Activated CD4-positive, alpha-beta T cell treated with anti-CD3 and anti-CD28 coated beads, Interleukin-2, amount 10 ng/mL, durations not matched to agents 24 days and 14 days (primary cell): Measurements from ENCODE around the gene GP9. TPM values are rescaled to one million over a fixed set of nuclear protein-coding genes. Genes with fewer than 3 reads are reported as not detected.

Experiments
- DNase-seq: peaks from one replicate; pipeline ENCODE4 v3.0.0; 2022
- H3K27ac Mint-ChIP-seq: one replicate; pipeline ENCODE4 v1.8.0; 2022; ENCODE audit warnings: mild to moderate bottlenecking, mixed read lengths
- H3K27me3 Mint-ChIP-seq: one replicate; pipeline ENCODE4 v1.8.0; 2022; ENCODE audit warnings: mixed read lengths
- H3K36me3 Mint-ChIP-seq: one replicate; pipeline ENCODE4 v1.8.0; 2022; ENCODE audit warnings: low read depth, mild to moderate bottlenecking, mixed read lengths
- H3K4me1 Mint-ChIP-seq: one replicate; pipeline ENCODE4 v1.8.0; 2021; ENCODE audit warnings: mixed read lengths
- H3K4me3 Mint-ChIP-seq: one replicate; pipeline ENCODE4 v1.8.0; 2022; ENCODE audit warnings: mild to moderate bottlenecking, moderate library complexity, mixed read lengths
- H3K9me3 Mint-ChIP-seq: one replicate; pipeline ENCODE4 v1.8.0; 2021; ENCODE audit warnings: mixed read lengths
- intact Hi-C: fragments of 100-400 bp; cut with micrococcal nuclease; formaldehyde crosslinking; loops from one replicate; pipeline ENCODE4 v1.15.1; 2023
- total RNA-seq: library from RNA; stranded (reverse); gene quantifications from 2 replicates; pipeline ENCODE4 v1.2.3, GENCODE V29; 2022

The GP9 gene
- total RNA-seq, 1 donor from 2014 or later, result not detected

GRCh38 chr3:129034642-129035041 is 25.9 kb upstream of the GP9 start:
- H3K27ac Mint-ChIP-seq, result no peak overlapping the region
- intact Hi-C loops, result no loop called here
- no peak overlapping the region for H3K4me3 Mint-ChIP-seq
- no peak for DNase-seq
- H3K27me3 Mint-ChIP-seq, result peaks cover 8% of the 10 kb centered on the region
- H3K9me3 Mint-ChIP-seq, result no peaks in the 10 kb centered on the region
- no peaks in the 10 kb centered on the region for H3K36me3 Mint-ChIP-seq
- H3K4me1 Mint-ChIP-seq, result peaks cover 5% of the 10 kb centered on the region

- no peaks in the 10 kb centered on the region for H3K36me3 Mint-ChIP-seq
- H3K9me3 Mint-ChIP-seq, result no peaks in the 10 kb centered on the region
- peaks cover 5% of the 10 kb centered on the region for H3K4me1 Mint-ChIP-seq
- DNase-seq, result no peak
- H3K27me3 Mint-ChIP-seq, result peaks cover 17% of the 10 kb centered on the region
- H3K4me3 Mint-ChIP-seq, result no peak overlapping the region
- intact Hi-C loops, result no loop called here
- H3K27ac Mint-ChIP-seq, result no peak overlapping the region
These were observed 25.0 kb upstream of the GP9 start for GRCh38 chr3:129035360-129036221.

- Mint-ChIP-seq H3K36me3 (no peaks in the 10 kb centered on the region), H3K4me3 (no peak overlapping the region), H3K9me3 (no peaks in the 10 kb centered on the region), H3K4me1 (peaks cover 5% of the 10 kb centered on the region), H3K27me3 (peaks cover 21% of the 10 kb centered on the region), H3K27ac (no peak overlapping the region)
- intact Hi-C loops, result no loop called here
- DNase-seq, result no peak
These were observed 24.1 kb upstream of the GP9 start for GRCh38 chr3:129036222-129037092.

- Mint-ChIP-seq H3K27me3 (peaks cover 25% of the 10 kb centered on the region), H3K27ac (no peak overlapping the region), H3K9me3 (no peaks in the 10 kb centered on the region), H3K4me3 (no peak overlapping the region), H3K4me1 (peaks cover 5% of the 10 kb centered on the region), H3K36me3 (no peaks in the 10 kb centered on the region)
- no peak for DNase-seq
- intact Hi-C loops, result no loop called here
These were observed 23.5 kb upstream of the GP9 start for GRCh38 chr3:129037093-129037419.

GRCh38 chr3:129038121-129038855 is 22.3 kb upstream of the GP9 start:
- H3K27ac Mint-ChIP-seq, result no peak overlapping the region
- intact Hi-C loops, result no loop called here
- no peak overlapping the region for H3K4me3 Mint-ChIP-seq
- no peaks in the 10 kb centered on the region for H3K36me3 Mint-ChIP-seq
- no peaks in the 10 kb centered on the region for H3K9me3 Mint-ChIP-seq
- H3K4me1 Mint-ChIP-seq, result peaks cover 5% of the 10 kb centered on the region
- DNase-seq, result no peak
- H3K27me3 Mint-ChIP-seq, result peaks cover 36% of the 10 kb centered on the region

- H3K27me3 Mint-ChIP-seq, result peaks cover 45% of the 10 kb centered on the region
- peaks cover 5% of the 10 kb centered on the region for H3K9me3 Mint-ChIP-seq
- no peak for DNase-seq
- H3K27ac Mint-ChIP-seq, result no peak overlapping the region
- no peaks in the 10 kb centered on the region for H3K36me3 Mint-ChIP-seq
- H3K4me1 Mint-ChIP-seq, result peaks cover 5% of the 10 kb centered on the region
- no peak overlapping the region for H3K4me3 Mint-ChIP-seq
- intact Hi-C loops, result no loop called here
These were observed 21.1 kb upstream of the GP9 start for GRCh38 chr3:129039271-129040038.

GRCh38 chr3:129040039-129040336 is 20.6 kb upstream of the GP9 start:
- Mint-ChIP-seq H3K36me3 (no peaks in the 10 kb centered on the region), H3K4me1 (peaks cover 4% of the 10 kb centered on the region)

GRCh38 chr3:129040579-129041300 is 19.8 kb upstream of the GP9 start:
- Mint-ChIP-seq H3K27me3 (peaks cover 45% of the 10 kb centered on the region), H3K4me3 (no peak overlapping the region), H3K4me1 (peaks cover 2% of the 10 kb centered on the region), H3K36me3 (no peaks in the 10 kb centered on the region), H3K27ac (no peak overlapping the region), H3K9me3 (peaks cover 5% of the 10 kb centered on the region)
- no peak for DNase-seq
- intact Hi-C loops, result no loop called here

More at GRCh38 chr3:129040039-129040336, 20.6 kb upstream of the GP9 start:
- intact Hi-C loops, result no loop called here
- DNase-seq, result no peak
- Mint-ChIP-seq H3K27me3 (peaks cover 45% of the 10 kb centered on the region), H3K4me3 (no peak overlapping the region), H3K9me3 (peaks cover 5% of the 10 kb centered on the region), H3K27ac (no peak overlapping the region)

- no peaks in the 10 kb centered on the region for H3K4me1 Mint-ChIP-seq
- H3K27me3 Mint-ChIP-seq, result peaks cover 40% of the 10 kb centered on the region
- peak overlapping the region; percentile 3 for H3K4me3 Mint-ChIP-seq
- intact Hi-C loops, result no loop called here
- no peak overlapping the region for H3K27ac Mint-ChIP-seq
- H3K36me3 Mint-ChIP-seq, result peaks cover 3% of the 10 kb centered on the region
- peak; percentile 83 for DNase-seq
- peaks cover 11% of the 10 kb centered on the region for H3K9me3 Mint-ChIP-seq
These were observed 14.9 kb upstream of the GP9 start for GRCh38 chr3:129045675-129046036.

- Mint-ChIP-seq H3K4me1 (no peaks in the 10 kb centered on the region), H3K36me3 (peaks cover 3% of the 10 kb centered on the region), H3K27me3 (peaks cover 38% of the 10 kb centered on the region), H3K9me3 (peaks cover 11% of the 10 kb centered on the region), H3K27ac (no peak overlapping the region), H3K4me3 (peak overlapping the region; percentile 2)
- intact Hi-C loops, result no loop called here
- DNase-seq, result no peak
These were observed 14.4 kb upstream of the GP9 start for GRCh38 chr3:129046037-129046731.

- Mint-ChIP-seq H3K4me3 (peak overlapping the region; percentile 20), H3K27me3 (peaks cover 32% of the 10 kb centered on the region), H3K36me3 (peaks cover 3% of the 10 kb centered on the region), H3K27ac (no peak overlapping the region), H3K9me3 (peaks cover 11% of the 10 kb centered on the region), H3K4me1 (no peaks in the 10 kb centered on the region)
- DNase-seq, result no peak
- intact Hi-C loops, result no loop called here
These were observed 13.6 kb upstream of the GP9 start for GRCh38 chr3:129046732-129047552.

- Mint-ChIP-seq H3K36me3 (peaks cover 3% of the 10 kb centered on the region), H3K4me1 (no peaks in the 10 kb centered on the region), H3K4me3 (peak overlapping the region; percentile 20), H3K27ac (no peak overlapping the region), H3K9me3 (peaks cover 11% of the 10 kb centered on the region), H3K27me3 (peaks cover 27% of the 10 kb centered on the region)
- no peak for DNase-seq
- intact Hi-C loops, result no loop called here
These were observed 13.1 kb upstream of the GP9 start for GRCh38 chr3:129047553-129047839.
